Hepatic stellate cell (primary cell): Measurements from ENCODE around the gene TANC2.
A peak's percentile ranks its signal among the peaks of the same experiment; 100 is the strongest.

Source experiments
- DNase-seq: peaks from one replicate; pipeline ENCODE4 v3.0.0; 2011; ENCODE audit warnings: low spot score

TANC2 gene

GRCh38 chr17:62965686-62966425 lies at the start of gene TANC2:
Gene TANC2 (plus strand): TSS chr17:62966235. CDS start chr17:63009560, 43,325 bp downstream.
- peak; percentile 87 for DNase-seq

- no peak for DNase-seq
Measured at GRCh38 chr17:62916684-62917571, 49.1 kb upstream of the TANC2 start.

GRCh38 chr17:62919388-62919787 lies 46.6 kb upstream of the TANC2 start:
- no peak for DNase-seq

GRCh38 chr17:62920300-62920699 lies 45.7 kb upstream of the TANC2 start:
- DNase-seq = no peak

GRCh38 chr17:62921817-62922216 lies 44.2 kb upstream of the TANC2 start:
- no peak for DNase-seq

- no peak for DNase-seq
Measured at GRCh38 chr17:62923258-62924150, 42.5 kb upstream of the TANC2 start.

GRCh38 chr17:62925267-62925836 lies 40.7 kb upstream of the TANC2 start:
- no peak for DNase-seq

- DNase-seq = no peak
Measured at GRCh38 chr17:62927083-62927482, 39.0 kb upstream of the TANC2 start.

- no peak for DNase-seq
Measured at GRCh38 chr17:62929320-62929719, 36.7 kb upstream of the TANC2 start.

- no peak for DNase-seq
Measured at GRCh38 chr17:62931101-62931500, 34.9 kb upstream of the TANC2 start.

GRCh38 chr17:62933501-62934385 lies 32.3 kb upstream of the TANC2 start:
- DNase-seq = no peak

GRCh38 chr17:62935098-62935497 lies 30.9 kb upstream of the TANC2 start:
- no peak for DNase-seq

GRCh38 chr17:62935523-62935922 lies 30.5 kb upstream of the TANC2 start:
- no peak for DNase-seq

GRCh38 chr17:62937606-62938005 lies 28.4 kb upstream of the TANC2 start:
- DNase-seq = no peak

- no peak for DNase-seq
Measured at GRCh38 chr17:62941358-62941991, 24.6 kb upstream of the TANC2 start.

- DNase-seq = no peak
Measured at GRCh38 chr17:62948370-62948769, 17.7 kb upstream of the TANC2 start.

- DNase-seq = no peak
Measured at GRCh38 chr17:62949036-62949435, 17.0 kb upstream of the TANC2 start.

GRCh38 chr17:62950067-62950466 lies 16.0 kb upstream of the TANC2 start:
- DNase-seq = peak; percentile 52

GRCh38 chr17:62955841-62956352 lies 10.1 kb upstream of the TANC2 start:
- DNase-seq = no peak

GRCh38 chr17:62963296-62963695 lies 2.7 kb upstream of the TANC2 start:
- DNase-seq = peak; percentile 59
